SH-SY5Y (cell line): ENCODE measurements around the gene PPFIA1.

Experiments
- GATA2 ChIP-seq: IDR thresholded peaks from 2 replicates; pipeline ENCODE4 v1.6.1; 2011; ENCODE audit warnings: mild to moderate bottlenecking, low read depth, low read length
- GATA3 ChIP-seq: IDR thresholded peaks from 2 replicates; pipeline ENCODE4 v1.6.1; 2011; ENCODE audit warnings: low read depth, mild to moderate bottlenecking, low read length, moderate library complexity

DNA sequence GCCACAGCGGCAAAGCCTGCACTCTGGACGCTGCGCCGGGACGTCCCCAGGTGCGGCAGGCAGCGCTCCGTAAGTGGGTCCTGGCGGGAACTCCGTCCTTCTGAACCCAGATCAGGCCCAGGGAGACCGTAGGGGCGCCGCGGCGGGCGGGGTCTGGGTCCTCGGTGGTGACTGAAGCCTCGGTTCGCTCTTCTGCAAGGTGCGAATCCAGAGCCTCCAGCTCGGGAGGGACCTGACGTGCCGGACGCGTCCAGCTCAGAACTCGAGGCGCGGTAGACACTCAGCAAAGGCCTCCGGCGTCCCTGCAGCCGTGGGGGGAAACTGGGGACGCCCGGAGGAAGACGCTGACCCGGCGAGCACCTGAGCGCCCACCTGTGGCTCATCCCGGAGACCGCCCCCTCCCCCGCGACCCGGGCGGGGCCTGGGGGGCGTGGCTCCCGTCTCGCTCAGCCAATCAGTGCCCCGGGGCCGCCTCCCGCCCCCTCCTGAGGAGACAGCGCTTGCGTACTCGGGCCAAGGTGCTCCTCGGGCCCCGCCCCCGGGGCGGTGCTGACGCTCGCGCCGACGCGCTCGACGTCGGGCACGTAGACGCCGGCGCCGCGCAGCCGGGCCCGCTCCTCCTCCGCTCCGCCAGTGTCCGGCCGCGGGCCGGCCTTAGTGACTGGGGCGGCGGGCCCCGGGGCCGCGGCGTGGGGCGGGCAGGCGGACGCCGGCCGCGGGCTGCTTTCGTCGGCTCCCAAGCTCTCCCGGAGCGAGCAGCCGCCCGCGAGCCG, at the start of gene PPFIA1:
- TF ChIP-seq GATA2 (no peak), GATA3 (no peak)
